HG02763 (cell line): ENCODE results near the gene KRT73.

Experiments
- ATAC-seq: cut with Tn5 transposase; IDR thresholded peaks from one replicate; pipeline ENCODE4 v1.9.1; 2021; ENCODE audit warnings: mild to moderate bottlenecking, moderate library complexity; ENCODE audit not compliant: unreplicated experiment

The KRT73 gene

GRCh38 chr12:52575948-52576347, 42.4 kb downstream of the KRT73 start:
- no peak for ATAC-seq

DNA sequence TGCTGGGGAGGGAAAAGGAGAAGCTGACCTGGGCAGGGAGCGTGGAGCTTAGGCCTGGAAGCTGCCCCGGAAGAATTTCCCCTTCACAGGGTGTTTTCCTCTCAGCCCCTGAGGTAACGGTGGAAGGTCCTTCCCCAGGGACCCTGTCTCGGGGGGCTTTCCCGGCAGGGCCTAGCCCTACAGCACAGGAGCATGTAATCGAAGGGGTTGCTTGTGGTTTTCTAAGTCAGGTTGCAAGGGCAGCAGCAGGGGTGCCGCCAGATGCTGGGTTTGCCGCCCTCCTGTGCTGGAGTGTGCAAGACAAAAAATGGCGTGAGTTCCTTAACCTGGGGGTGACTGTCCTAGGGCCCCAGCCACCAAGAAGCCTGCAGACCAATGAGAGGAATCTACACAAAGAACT, 43.1 kb downstream of the KRT73 start:
- ATAC-seq, result no peak

DNA sequence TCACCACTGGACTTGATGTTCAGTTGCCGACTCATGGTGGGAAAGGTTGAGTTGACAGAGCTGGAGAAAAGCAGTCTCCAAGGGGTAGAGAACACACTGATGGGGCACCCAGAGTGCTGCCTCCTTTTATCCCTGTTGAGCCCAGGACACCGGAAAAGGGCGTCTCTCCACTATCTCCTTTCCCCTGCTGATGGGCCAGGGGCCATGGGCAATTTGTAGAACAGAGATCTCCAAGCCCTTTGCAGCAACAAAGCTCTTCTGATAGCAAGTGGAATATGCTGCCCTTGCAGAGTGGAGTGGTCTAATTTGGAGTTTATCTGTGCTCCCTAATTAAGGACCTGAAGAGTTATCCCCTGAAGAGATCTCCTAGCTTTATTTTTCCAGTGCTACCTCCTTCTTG, 44.6 kb downstream of the KRT73 start, which contains the start of gene KRT74:
Gene KRT74 (minus strand): TSS at position 101 of the 400 bp plus-strand sequence. CDS start 66 bp downstream, at position 35.
- no peak for ATAC-seq

GRCh38 chr12:52573306-52573705, 45.1 kb downstream of the KRT73 start:
- ATAC-seq, result no peak

DNA sequence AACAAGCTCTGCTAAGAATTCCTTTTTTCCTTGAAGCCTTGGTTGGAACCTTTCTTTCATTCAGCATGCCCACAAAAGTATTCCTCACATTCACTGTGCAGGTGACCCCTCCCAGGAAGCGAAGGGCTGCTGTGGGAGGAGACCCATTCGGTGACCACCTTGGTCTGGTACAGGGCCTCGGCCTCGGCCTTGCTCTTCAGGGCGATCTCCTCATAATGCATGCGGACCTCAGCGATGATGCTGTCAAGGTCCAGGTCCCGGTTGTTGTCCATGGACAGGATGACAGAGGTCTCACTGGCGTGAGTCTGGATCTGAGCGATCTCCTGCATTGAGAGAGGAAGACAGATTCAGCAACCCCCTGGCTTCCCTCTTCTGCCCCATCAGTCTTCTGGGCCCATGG, 47.8 kb downstream of the KRT73 start:
- ATAC-seq, result no peak

GRCh38 chr12:52568111-52568510, 50.2 kb downstream of the KRT73 start:
- ATAC-seq, result no peak

DNA sequence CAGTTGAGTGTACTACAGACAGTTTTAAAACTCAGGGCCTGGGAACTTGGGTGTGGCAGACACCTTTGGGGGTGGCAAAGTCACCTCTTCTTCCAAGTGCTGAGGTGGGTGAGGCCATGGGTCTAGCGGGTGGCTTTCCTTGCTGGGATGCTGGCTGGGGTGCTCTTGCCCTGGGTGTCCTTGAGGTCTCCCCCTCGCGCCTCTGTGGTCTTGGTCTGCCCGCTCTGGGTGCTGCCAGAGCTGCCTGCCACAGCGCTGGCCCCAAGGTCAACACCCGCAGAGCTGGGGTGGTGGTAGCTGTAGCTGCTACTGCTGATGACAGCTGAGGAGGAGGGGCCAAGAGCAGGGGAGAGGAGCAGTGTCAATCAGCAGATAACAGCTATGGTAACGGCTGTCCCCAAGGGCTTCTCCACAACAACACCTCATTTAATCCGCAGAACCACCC, 51.5 kb downstream of the KRT73 start:
- no peak for ATAC-seq

DNA sequence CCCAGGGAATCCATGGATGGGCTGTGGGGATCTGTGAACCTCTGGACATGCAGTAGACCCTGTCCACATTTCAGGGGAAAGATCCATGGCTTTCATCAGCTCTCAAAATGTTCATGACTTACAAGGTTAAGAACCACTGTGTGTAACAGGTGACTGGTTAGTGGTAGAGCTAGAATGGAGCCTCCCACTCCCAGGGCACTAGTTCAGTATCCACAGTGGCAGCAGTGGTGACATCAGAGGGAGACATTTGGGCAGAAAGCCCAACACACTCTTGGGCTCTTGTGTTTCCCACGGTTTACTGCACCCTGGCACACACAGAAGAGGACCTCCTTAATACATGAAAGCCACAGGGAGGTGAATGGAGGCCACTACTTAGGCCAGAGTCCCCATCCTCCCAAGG, 53.8 kb downstream of the KRT73 start:
- ATAC-seq, result no peak

GRCh38 chr12:52561880-52562449, 56.4 kb downstream of the KRT73 start:
- no peak for ATAC-seq

DNA sequence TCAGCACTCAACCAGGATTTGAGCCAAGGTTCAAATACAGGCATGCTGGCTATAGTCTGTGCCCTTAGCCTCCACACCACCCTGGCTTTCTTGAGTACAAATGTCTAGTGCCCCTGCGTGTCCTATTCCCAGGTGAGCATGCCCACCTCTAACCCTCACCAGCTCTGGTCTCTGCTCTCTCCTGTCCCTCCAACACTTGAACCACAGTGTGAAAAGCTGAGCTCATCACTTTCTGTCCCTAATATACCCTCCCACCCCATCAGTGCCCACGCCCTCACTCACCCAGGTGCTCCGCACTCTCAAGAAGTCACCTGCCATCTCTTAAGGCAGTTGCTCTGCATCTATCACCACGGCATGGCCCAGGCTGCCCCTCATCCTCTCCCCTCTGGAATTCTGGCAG, 58.4 kb downstream of the KRT73 start:
- no peak for ATAC-seq

DNA sequence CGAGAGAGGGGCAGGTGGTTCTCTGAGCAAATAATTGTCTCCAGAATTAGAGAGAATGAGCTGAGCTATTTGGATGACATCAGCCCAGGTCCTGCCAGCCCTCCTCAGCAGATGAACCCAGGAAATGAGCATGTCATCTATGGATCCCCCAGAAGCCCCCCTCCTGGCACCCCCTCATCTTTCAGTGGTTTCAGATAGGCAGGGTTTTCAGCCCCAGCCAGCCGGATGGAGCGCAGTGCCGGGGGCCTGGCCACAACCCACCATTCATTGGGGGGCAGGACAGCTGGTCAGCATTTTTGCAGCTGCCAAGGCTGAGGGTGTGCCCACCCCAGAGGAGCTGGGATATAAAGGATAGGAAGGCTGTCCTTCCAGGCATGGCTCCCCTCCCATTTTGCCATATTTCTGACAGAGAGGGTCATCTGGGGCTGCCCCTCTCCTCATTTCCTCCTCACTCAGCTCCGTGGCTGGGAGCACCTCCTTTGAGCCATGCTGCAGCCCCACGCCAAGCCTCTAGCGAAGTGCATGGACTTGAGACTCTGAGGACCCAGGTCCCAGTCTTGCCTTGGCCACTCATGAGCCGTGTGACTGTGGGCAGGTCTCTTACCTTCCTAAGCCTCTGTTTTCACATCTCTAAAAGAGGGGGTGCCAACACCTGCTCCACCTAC, 59.4 kb downstream of the KRT73 start:
- no peak for ATAC-seq
